Measurements from ENCODE around the gene ANKRD2.

Gene ANKRD2

GRCh38 chr10:97598407-97599271 is 26.1 kb downstream of the ANKRD2 start:
- no peak for DNase-seq

GRCh38 chr10:97599272-97599619 is 26.7 kb downstream of the ANKRD2 start:
- no peak for DNase-seq

DNA sequence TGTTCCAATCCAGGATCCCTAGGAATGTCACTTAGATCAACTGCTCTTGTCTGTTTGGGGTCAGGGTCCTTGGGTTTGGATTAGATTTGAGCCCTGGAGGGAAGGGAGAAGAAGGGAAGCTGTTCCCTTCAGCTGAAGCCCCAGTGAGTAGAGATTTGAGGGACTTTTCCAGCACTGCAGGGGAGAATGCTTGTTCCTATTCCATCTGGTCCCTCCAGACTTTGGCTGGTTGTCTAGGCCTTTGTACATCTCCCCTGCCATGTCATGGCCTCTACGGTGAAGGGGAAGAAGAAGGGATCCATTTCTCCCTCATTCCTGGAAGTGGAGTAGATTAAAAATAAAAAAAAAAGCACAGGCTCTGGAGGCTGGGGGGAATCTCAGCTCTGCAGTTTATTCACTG is 28.0 kb downstream of the ANKRD2 start:
- DNase-seq: no peak

DNA sequence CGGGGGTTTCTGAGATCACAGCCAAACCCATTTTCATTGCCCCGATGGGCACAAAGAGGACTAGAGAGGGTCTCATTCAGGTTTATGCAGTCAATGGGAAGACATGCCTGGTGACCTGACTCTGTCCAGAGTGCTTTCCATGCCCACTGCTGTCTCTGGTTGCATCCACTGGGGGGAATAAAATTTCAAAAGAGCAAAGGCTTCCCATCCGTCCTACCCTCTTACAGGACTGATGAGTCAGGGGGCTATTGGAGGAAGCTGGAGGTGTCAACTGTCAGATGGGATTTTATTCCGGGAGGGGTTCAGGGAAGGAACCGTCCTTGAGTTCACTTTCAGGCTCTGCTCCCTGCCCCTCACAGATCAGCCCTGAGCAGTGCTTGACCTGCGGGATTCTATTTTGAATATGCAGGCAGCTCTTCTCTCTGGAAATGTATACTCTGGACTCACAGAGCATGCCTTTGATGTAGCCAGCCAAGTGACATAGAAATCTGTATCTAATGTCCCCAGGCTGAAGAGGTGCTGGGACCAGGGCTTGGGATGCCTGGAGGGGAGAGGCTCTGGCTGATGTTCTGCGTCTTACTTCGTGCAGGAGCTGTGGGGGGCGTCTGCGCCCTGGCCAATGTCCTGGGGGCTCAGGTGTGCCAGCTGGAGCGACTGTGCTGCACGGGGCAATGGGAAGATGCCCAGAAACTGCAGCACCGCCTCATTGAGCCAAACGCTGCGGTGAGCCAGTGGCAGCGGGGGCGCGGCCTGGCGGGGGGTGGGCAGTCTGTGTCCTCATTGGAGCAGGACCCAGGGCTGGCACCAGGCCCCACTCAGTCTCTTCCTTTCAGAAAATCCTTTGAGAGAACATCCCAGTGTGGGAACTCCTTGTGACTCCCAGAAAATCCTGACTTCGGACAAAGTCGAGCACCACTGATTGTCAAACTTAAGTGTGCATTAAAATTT is 29.0 kb downstream of the ANKRD2 start:
- DNase-seq: no peak

DNA sequence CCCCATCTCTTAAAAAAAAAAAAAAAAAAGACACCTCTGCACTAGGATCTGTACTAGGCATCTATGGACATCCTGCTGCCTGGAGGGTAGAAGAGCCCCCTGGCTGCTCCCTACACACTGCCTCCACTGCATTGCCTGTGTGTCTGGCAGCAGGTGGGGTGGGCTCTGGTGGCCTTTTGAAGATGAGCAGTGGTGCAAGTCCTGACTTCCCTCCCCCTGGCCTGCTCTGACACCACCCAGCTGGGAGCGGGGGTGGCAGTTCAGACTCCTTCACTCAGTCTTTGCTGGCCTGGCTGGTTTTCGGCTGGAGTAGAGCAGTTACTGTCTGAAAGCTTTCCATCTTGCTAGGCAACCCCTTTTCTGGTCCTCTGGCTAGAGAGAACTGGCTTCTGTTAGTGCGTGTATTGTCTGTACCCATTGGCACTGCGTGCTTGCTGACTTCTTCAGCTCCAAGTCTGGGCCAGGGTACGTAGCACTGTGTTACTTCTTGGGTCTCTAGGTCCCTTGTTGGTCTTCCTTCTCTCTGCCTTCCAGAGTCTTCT is 34.6 kb downstream of the ANKRD2 start:
- no peak for DNase-seq

DNA sequence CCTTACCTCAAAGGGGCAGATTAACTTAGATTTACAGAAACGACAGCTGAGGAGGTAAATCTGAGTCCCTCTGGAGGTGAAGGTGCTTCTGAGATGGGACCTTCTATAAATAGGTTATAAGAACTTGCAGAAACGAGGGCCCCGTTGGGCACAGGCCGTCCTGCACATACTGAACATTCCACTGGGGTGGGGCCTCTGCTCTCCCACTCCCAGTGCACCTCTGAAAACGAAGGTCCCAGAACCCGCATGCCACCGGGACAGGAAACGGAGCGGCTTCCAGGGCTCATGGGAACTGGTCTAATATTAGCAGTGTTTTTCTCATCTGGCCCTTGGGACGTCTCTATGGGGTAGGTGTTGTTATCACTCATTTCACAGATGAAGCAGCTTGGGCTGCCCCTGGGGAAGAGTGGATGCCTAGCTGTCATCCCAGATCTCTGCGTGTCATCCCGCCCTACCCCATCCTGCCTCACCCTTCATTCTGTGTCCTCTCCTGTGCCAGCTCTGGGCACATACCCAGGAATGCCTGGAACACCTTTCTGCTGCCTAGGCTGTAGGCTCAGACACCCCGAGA is 36.5 kb downstream of the ANKRD2 start:
- no peak for DNase-seq

- DNase-seq: no peak
Measured at GRCh38 chr10:97611473-97611872, 38.9 kb downstream of the ANKRD2 start.

DNA sequence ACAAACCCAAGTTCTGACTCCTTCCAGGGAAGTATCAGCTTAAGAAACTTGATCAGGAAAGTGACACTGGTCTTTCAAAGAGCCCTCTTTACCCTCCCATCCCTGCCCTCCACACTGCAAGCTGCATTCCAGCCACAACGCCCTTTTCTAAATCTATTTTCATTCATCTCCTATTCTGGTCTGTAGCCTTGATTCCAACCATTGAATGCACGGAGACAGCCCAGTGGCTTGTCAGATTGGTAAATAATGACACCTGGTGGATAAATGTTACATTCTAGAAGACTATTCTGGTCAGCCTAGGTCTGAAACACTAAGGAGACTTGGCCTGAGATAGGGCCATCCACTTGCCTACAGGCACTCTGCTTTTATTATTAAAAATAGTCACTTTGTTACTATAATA is 39.8 kb downstream of the ANKRD2 start:
- peak; percentile 14 for DNase-seq

DNA sequence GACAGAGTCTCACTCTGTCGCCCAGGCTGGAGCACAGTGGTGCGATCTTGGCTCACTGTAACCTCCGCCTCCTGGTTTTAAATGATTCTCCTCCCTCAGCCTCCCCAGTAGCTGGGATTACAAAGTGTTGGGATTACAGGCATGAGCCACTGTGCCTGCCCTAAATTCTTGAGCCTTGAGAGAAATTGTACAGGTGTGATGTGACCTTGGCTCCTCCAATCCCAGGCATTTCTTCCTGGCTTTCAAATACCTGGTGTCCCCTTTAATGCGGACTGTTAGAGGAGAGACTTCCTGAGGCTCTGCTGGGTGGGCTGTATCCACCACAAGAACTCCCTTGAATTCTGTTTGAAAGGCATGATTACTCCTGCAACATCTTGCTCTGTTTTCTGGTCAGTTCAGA is 45.7 kb downstream of the ANKRD2 start:
- DNase-seq: no peak

DNA sequence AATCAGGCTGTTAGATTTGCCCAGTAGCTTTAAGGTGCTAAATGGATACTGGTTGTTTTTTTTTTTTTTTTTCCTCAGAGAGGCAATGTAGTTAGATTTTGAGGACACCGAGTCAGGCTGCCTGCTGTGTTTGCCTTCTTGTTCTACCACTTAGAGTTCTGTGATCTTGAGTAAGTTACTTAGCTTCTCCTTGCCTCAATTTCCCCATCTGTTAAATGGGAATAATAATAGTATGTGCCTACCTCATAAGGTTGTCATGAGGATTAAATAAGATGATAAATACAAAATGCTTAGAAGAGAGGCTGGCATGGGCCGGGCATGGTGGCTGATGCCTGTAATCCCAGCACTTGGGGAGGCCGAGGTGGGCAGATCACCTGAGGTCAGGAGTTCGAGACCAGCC is 46.2 kb downstream of the ANKRD2 start:
- no peak for DNase-seq

DNA sequence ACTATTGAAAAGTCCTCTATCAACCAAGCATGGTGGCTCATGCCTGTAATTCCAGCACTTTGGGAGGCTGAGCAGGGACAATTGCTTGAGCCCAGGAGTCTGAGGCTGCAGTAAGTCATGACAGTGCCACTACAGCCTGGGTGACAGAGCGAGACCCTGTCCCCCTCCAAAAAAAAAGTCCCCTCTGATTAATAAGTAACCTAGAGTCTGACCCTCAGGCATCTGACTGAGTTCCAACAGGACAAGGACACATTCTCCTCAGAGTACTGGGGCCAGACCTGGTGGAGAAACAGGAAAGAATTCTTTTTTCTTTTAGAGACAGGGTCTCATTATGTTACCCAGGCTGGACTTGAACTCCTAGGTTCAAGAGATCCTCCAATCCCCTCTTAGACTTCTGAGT is 50.7 kb downstream of the ANKRD2 start:
- DNase-seq: no peak

- DNase-seq: no peak
Measured at GRCh38 chr10:97627731-97628130, 55.2 kb downstream of the ANKRD2 start.

DNA sequence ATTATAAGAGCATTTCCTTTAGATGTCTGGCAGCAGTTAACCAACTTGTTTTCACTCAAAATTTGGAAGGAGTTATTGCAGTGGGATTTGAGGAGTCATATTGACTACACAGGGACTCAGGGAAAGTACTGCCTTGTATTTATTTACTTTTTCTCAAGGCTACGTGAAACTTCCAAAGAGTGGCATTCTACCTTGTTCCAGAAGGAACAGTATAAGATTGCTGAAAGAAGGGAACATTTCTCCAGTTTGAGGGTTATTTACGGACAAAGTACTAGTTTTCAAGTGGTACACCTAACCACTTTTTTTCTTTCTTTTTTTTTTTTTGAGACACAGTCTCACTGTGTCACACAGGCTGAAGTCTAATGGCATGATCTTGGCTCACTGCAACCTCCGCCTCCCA is 55.6 kb downstream of the ANKRD2 start:
- DNase-seq: no peak

GRCh38 chr10:97629289-97629688 is 56.7 kb downstream of the ANKRD2 start:
- no peak for DNase-seq

DNA sequence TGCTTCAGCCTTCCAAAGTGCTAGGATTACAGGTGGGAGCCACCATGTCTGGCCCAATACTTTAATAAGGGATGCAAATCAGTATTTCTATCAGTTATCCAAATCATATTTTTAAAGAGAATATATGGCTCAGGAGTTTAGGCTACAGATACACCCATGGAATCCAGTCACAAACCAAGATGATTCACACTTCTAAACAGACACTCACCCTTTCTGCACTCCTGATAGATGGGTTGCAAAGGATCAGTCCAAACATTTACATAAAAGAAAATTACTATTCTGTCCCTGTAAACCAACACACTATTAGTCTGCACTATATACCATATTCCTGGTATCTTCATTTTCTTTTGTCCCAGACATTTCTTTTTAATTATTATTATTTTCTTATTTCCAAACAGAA is 58.5 kb downstream of the ANKRD2 start:
- no peak for DNase-seq

GRCh38 chr10:97632949-97633884 is 60.6 kb downstream of the ANKRD2 start, which contains the start of gene MORN4:
TSS of gene MORN4 (minus strand) at chr10:97633500. CDS start at chr10:97619653, 13,847 bp downstream.
- DNase-seq: peak; percentile 83

All from SHP77 treated with DMSO at 0.1 percent for 48 hours (cell line).